HT1080 (cell line): ENCODE results near the gene LMO4. TPM values are rescaled to one million over a fixed set of nuclear protein-coding genes. Genes with fewer than 3 reads are reported as not detected.

Source experiments
- DNase-seq: peaks from one replicate; pipeline ENCODE4 v3.0.0-alpha.2; 2015; ENCODE audit warnings: low read depth
- total RNA-seq: library from RNA; depleted of rRNA; stranded (reverse); fragments of >200 nt; shearing (Covaris generic); gene quantifications from 2 replicates; pipeline ENCODE4 v1.2.3, GENCODE V29; 2014

LMO4 gene
- total RNA-seq, 1 experiment from 2014 or later, result 32.6 TPM

DNA sequence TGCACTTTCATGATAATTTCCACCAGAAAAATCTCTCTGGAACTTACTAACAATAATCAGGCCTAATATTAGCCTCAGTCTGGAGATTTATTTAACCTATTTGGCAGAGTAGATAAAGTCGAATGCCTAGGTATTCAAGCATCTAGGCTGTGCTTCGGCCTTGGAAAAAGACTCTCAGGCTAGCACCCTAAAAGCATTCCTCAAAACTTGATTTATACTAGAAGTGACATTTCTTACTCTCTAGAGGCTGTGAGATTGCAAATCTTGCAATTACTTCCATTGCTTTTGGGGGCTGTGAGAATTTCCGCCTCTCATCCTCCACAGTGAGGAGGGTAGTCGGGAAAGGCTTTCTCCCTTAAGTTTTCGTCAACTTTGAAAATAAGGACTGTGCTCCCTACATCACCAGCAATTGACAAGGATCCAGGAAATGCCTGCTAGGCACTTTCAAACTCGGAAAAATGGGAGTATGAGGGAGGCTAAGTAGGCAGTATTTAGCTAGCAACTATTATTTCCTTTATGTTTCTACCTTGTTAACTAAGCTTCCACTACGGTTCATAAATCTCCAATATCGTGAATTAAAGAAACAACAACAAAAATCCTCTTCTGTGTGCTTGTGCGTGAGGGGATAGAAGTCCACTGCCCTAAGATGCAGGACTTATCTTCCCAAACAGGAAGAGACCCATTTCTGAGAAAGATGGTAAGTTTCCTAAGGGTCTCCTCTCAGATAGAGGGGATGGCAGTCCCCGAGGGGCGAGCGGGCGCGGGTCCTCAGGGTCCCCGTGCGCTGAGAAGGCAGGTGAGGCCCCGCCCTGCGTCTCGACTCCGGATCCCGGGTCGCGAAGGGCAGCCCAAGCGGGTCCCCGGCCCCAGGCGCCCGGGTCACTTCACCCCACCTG, 1.1 kb upstream of the LMO4 start:
- no peak for DNase-seq

DNA sequence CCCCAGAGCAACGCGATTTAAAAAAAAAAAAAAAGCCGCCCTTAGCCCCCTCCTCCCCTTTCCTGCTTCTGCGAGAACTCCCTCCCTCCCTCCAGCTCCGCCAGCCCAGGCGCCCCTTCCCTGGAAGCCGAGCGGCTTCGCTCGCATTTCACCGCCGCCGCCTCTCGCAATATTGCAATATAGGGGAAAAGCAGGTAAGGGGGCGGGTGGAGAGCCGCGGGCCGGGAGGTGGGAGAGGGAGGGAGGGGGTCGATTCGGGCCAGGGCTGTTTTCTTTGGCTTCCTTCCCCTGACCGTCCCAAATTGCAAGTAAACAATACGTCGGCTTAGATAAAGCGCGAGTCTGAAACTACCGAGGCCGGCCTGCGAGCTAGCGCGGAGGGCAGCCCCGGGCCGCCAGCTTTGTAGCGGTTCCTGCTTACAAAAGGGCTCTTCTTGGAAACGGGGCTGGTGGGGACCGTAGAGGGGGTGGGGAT, 408 bp downstream of the LMO4 start:
- DNase-seq, result no peak

DNA sequence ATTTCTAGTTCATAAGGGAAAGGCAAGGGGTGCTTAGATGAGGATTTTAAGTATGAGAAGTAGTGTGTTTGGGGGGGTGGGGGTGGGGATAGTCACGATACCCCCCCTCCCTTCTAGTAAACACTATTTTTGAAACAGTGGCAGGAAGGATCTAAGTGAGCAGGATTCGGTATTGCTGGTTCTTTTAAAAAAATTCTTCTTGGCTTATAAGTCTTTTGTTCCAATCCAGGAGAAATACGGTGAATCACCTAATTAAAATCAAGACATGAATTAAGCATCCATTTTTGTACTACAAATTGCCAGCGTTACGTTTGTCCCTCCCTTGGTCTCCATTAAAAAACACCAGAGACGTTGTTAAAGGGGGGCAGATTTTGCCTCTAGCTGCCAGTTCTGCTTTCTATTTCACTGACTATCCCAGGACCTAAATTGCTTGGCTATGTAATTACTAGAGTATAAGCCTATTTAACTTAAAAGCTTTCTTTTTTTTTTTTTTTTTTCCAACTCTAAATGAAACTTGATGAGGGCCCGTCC, 911 bp downstream of the LMO4 start:
- DNase-seq, result no peak

DNA sequence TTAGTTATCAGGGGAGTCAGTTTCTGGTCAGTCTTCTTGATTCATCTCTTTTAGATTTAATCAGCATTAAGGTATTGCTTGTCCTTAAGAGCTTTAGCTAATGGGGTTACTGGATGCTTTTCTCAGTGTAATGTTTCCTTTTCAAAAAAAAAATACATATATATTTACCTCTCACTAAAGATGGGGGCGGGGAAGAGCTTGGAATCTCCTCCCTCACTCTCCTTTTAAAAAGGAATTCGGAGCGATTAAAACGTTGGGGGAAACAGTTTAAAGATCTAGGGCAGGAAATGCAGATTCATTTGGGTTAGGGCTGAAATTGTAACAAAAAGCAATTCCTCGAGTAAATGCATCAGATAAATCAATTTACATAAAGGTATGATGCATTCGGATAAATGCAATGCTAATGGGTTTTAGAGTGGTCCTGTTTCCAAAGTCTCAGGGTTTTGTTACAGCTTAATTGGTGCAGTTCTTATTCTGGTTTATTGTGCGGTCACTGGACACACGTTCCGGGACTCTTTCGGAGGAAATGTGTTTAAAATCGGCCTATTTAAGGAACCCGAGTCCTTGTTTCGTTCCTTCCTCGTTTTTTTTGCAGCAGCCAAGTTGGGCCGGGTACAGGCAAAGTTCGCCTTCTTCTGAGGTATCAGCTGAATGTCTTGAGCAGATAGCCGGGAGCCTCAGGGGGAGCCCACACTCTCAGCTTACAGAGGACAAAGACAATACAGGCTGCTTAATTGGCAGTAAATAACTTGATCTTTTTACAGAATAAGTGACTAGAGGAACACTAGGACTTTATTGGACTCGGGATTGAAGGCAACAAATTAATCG, 1.6 kb downstream of the LMO4 start:
- no peak for DNase-seq

DNA sequence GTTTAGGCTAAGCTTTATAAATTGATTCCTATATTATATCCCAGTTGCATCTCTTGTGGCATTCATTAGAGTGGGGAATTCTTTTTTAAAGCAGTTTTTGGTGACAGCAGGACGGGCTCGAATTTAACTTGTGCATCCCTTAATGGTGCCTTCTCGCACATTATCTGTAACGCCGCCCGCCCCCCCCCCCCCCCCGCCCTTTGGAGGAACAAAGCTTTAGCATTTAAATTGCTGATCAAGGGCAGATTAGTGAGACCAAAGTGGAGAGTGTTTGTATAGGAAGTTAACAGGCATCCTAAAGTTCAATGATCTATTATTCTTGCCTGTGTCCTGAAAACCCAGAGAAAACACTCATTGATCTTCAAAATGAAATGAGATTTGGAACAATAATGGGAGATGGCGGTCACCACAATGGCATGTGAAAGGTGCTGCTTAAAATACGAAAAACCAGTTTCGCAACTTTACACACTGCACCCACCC, 2.2 kb downstream of the LMO4 start:
- DNase-seq, result no peak

DNA sequence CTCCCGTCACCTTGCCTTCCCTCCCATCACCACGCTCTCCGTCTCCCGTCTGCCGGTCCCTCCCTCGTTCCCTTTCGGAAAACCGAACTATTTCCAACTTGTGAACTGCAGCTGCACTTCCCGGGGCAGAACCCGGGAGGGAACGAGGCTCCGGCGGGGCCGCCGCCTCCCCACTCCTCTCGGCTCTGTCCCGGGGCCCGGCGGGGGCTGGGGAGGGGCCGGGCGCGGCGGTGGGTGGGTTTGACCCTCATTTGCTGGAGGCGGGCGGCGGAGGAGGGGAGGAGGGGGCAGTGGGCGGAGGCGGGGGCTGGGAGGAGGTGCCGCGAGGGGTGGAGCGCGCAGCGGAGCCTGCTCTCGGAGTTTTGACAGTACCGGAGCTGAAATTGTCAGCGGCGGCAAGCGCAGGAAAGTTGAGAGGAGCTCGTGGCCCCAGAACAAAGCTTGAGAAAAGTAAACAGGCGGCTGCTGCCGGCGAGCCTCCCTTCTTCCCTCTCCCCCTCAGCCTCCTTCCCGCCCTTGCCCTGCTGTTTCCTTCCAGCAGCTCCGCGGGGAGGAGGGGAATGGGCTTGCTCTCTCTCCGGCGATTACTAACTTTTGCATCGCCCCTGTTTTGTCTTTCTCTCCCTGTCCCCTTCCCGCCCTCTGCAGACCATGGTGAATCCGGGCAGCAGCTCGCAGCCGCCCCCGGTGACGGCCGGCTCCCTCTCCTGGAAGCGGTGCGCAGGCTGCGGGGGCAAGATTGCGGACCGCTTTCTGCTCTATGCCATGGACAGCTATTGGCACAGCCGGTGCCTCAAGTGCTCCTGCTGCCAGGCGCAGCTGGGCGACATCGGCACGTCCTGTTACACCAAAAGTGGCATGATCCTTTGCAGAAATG, 2.9 kb downstream of the LMO4 start:
- DNase-seq, result peak; percentile 55

DNA sequence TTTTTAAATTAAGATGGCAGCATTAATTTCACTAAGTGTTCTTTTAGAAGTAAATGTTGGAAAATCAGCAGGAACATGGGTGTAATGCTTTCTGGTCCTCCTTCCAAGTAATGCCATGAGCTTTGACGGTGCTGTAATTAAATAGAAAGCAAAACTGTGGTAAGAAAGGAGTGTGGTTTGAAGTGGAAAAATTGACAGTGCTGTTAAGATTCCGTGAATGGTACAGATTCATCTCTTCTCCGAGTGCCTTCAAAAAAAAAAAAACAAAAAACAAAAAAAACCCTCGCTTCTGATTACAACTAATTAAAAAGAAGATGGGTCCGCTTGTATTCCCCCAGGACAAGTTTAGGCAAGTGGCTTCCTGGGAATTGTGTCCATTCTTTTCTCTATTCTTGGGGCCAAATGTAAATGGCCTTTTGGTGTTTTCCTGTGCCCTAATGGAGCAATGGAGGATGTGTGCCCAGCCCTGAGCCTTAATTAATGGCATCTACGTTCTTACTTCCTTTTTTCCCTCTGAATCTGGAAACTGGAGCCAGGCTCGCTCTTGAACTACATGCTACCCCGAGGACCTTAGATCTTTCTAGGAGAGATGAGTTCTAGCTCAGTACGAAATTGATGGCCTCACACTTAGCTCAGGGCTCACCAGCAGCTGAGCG, 5.1 kb downstream of the LMO4 start:
- DNase-seq, result no peak

DNA sequence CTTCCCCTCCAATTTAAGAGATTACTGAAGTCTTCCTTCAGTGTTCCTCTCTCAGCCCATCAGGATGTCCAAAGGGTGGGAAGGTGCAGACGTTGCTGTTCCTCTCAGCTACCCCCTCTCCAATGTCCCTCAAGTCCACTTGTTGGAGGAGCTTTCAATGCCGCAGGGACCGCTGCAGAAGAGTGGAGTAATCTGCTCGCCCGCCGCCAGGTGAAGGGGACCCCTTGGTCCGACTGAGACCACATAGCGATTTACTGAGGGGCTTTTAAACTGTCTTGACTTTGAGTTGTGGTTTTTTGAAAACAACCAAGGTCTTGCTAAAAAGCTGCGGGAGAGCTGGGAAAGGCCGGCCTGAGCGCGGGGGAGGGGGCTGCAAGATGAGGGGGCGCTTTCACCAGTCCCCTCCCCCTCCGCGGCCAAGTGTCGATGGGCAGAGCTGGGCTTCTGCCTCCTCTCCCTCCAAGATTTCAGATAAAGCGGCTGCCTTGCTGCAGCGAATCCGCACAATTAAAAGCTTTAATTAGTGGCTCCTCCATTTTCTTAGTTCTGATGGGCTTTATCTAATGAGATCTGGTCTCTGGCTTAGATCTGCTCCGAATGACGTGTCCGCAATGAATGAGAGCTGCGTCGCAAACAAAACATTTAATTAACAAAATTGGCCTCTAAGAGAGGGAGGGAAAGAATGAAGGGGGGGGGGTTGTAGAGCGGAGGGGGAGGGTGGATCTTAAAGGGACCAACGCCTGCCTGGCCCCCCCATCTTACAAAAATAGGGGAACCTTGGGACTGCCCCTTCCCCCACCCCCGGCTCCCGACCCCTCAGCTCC, 5.9 kb downstream of the LMO4 start:
- no peak for DNase-seq

DNA sequence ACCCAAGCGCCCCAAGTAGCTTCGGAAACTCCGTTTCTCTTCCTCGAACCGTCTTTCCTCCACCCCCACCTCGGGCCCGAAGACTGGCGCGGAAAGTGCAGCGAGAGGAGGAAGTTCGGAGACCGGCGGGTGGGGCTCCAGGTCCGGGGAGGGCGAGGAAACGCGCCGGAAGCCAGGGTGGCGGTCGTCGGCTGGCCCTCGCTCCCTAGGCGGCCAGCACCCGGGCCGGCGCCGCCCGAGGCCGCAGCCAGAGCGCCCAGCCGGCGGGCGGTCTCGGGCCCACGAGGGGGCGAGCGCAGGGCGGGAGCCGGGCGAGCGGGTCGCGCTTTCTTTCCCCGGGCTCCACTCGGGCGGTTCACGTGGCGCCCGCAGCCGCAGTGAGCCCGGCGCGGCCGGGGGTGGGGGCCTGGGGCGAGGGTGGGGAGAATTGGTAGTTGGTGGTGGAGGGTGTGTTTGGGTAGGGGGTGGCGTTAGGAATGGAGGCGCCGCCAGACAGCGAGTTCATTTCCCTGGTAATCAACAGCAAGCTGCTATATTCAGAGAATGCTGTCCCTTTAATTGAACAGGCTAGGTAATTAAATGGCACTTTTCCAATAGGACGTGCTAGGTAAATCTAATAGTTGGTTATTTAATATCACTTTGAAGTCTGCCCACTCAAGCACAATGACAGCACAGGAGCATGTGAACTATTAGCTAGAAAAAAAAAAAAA, 6.7 kb downstream of the LMO4 start:
- peak; percentile 55 for DNase-seq

DNA sequence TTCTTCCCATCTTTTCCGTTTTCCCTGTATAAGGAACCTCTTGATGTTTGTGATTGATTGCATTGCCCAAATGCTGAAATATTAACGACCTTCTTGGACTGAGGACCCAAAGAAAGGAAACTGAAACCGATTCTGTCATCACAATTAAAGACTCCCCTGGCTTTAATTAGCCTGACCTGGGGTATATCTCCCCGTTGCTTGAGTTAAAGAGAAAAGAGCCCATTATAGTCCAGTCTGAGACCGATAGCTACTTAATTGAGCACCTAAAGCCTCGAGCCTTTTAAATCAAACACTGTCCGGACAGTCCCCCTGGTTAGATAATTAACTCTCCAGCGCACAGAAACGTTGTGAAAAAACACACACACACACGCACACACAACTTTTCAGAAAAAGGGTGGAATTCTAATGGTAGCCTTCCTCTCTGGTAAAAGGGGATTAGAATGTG, 8.0 kb downstream of the LMO4 start:
- DNase-seq, result no peak

DNA sequence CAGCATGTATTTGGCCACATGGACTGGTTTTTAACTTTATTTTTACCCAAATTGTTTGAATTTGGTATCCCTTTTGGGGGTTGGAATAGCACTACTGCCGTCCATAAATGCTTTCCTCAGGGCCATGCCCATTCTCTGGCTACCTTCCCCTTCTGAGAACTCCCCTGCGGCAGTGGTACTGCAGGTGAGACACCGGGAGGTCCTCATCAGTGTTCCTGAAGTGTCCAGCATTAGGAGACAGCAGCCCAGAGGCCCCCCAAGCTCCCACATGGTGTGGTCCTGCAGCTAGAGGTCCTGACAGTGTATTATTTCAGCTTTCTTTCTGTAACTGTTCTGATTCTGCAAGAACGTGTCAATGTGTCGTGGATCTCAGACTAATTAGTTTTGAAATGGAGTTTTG, 8.9 kb downstream of the LMO4 start:
- no peak for DNase-seq

DNA sequence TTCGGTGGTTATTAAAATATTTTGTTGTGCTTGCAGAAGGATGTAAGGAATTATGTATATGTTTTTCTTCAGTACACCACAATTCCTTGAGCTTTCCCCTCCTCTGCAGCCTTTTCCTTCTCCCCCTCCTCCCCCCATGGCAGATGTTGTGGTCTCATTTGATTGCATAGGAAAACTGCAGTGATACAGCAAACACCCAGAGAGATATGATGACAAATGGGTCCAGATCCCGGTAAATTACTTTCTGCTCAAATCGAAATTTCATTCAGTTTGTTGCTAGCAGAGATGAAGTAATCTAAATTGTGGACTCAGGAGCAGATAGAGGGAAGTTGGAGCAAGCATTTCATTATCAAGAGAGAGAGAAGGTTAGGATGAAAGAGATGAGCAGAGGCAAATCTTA, 9.9 kb downstream of the LMO4 start:
- DNase-seq, result no peak

DNA sequence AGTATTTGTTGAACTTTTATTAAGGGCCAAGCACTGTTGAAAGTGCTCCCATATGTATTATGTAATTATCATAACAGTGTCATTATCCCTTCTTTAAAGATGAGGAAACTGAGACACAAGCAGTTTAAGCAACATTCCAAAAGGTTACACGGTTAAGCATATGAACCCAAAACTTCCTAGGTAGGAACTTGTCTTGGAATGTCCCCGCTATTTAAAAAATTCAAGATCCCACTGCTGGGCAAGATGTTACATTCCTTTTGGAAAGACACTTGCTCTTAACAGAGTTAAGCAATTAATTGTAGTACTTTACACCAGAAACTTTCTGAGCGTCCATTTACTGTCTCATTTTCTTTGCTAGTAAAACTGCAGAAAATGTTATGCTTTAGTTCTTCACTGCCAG, 15.6 kb downstream of the LMO4 start:
- no peak for DNase-seq

DNA sequence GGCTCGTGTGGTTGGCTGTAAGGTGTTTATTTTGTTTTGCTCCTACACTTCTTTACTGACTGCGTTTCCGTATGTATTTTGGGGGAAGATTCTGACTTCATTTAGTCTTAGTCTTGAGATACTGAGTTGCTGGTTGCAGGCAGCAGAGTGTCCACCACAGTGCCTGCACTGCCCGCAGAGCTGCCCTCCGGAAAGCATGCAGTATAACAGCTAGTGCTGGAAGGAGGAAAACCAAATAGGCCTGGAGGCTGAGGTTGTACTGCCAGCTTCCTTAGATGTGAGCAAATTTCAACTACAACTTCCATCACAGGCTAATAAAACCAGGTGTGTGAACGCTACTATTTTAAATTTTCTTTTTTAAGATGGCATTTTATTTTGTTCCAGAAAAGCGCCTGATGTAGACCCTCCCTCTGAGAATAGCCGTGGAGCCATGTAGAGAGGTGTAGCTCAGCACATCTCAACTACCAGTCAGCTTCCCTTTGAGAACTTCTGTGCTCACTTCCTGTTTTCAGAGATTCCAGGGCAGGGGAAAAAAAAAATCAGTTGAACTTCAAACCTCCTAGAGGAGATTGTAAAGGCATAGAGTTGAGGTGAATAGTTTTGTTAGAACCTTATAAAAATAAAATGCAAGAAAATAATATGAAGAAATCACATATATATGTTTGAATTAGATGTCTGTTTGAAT, 17.6 kb downstream of the LMO4 start:
- DNase-seq, result no peak

DNA sequence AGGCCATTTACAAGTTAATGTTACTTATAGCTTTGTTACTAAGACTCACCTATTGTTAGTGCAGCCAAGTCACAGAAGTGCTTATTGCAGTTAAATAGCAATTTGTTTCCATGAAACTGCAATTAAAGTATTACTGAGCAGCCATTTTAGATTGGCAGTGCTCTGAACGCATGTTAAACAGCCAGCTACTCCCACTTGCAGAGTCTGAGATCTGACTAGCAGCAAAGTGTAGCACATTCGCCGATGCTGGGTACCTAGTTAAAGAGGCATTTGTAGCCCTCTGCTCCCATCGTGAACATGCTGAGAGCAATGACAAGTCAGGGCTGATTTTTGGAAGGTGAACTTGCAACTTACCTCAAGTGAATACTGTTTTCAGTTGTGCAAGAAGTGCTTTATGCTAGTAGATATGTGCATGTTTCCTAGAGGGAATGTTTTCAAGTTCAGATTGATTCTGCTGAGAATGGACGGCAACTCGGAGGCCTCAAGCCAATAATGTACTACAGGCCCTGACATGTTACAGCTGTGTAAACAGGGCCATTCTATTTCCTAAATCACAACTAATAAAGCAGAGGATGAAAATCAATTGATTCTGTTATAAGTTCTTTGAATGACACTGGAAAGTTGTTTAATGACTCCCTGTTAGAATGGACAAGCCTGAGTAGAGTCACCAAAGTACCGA, 19.8 kb downstream of the LMO4 start:
- no peak for DNase-seq

DNA sequence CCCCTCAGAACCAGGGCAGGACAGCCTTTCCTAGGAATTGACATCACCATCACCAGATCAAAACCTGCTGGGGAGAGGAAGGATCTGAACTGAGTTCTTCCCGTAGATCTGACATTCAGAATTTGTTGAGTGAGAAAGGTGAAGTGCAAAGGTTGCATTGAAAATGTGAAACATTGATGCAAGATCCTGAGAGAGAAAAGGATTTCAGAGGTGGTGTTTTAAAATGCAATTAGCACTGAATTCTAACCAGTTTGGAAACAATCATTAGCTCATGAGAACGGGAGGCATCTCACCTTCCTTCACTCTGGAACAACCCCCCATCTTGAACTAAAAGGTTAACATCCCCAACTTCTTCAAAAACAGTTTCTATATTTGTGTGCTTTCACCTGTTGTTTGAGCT, 20.4 kb downstream of the LMO4 start:
- no peak for DNase-seq

DNA sequence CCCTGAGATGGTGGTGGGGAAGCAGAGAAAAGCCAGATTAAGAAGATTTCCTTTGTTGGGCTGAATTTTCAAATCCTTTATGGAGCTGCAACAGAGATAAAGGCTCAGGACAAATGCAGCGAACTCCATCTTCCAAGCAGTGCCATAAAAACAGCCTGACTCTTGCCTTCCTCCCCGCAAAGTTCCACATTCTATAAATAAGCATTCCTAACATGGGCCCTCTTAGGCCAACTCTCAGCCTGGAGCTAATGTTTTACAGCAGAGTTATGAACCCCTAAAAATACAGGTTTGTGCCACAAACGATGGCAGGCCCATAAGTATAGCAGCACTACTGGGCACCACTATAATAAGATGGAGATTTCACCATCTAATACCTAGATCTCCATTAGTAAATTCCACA, 27.2 kb downstream of the LMO4 start:
- no peak for DNase-seq

DNA sequence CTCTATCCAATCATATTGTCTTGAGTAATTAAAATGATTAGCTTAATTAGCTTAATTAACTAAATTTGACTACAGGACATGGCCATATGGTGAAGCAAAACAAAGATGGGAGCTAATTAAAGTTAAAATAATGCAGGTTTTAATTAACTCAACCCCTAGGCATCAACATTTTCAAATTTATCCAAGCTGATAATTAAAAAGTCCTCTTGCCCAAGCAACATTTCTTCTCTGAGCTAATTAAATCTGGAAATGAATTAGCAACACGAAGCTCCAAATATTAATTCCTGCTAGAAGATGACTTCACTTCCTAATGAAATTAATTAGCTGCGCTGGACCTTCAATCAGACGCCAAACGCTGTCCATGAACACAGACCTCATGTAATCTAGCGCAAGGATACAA, 27.9 kb downstream of the LMO4 start:
- DNase-seq, result no peak
